Measurements from ENCODE around the gene PRKCB. TPM values are rescaled to one million over a fixed set of nuclear protein-coding genes. Genes with fewer than 3 reads are reported as not detected.

PRKCB gene
- total RNA-seq, 1 donor from 2014 or later, result not detected

DNA sequence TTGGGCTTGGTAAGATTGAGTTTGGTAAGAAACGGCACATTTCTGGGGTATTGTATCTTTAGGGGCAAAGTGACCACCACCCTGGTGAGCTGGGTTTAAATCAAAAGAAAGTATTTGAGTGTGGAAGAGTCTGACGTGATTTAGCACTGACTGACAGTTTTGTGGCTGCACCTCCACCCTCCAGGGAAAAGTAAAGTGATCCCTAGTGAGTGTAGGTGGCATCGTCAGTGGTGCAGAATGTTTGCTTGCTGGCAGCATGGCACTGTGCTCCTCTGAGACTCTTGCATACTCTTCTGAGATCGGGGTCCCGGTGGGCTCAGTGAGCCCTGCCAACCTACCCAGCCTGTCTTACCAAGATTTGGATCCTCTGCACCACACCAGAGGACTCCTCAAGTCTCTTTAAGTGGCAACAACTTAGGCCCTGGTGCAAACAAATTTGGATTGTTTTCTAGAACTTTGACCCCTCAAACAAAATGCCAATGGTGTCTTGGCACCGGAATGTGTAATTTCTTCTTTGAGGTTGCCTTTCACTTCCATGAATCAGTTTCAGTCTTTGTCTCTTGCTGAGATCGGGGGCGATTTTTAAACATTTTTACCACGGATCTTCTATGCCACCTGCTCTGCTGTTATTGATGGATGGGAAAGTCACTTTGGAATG is 2.8 kb downstream of the PRKCB start:
- DNase-seq (ENCODE audit: extremely low spot score, unreplicated experiment), result no peak
- TF ChIP-seq, protein P1, sequence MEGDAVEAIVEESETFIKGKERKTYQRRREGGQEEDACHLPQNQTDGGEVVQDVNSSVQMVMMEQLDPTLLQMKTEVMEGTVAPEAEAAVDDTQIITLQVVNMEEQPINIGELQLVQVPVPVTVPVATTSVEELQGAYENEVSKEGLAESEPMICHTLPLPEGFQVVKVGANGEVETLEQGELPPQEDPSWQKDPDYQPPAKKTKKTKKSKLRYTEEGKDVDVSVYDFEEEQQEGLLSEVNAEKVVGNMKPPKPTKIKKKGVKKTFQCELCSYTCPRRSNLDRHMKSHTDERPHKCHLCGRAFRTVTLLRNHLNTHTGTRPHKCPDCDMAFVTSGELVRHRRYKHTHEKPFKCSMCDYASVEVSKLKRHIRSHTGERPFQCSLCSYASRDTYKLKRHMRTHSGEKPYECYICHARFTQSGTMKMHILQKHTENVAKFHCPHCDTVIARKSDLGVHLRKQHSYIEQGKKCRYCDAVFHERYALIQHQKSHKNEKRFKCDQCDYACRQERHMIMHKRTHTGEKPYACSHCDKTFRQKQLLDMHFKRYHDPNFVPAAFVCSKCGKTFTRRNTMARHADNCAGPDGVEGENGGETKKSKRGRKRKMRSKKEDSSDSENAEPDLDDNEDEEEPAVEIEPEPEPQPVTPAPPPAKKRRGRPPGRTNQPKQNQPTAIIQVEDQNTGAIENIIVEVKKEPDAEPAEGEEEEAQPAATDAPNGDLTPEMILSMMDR (IDR thresholded peaks at IDR 0.05), result no peak
- Mint-ChIP-seq H3K4me3 (ENCODE audit: unreplicated experiment) (no peak overlapping the region), H3K9me3 (ENCODE audit: unreplicated experiment) (no peaks in the 10 kb centered on the region), H3K27ac (ENCODE audit: unreplicated experiment) (no peak overlapping the region), H3K27me3 (ENCODE audit: unreplicated experiment) (peaks cover 57% of the 10 kb centered on the region), H3K4me1 (ENCODE audit: unreplicated experiment) (peaks cover 10% of the 10 kb centered on the region), H3K36me3 (ENCODE audit: unreplicated experiment) (no peaks in the 10 kb centered on the region)

DNA sequence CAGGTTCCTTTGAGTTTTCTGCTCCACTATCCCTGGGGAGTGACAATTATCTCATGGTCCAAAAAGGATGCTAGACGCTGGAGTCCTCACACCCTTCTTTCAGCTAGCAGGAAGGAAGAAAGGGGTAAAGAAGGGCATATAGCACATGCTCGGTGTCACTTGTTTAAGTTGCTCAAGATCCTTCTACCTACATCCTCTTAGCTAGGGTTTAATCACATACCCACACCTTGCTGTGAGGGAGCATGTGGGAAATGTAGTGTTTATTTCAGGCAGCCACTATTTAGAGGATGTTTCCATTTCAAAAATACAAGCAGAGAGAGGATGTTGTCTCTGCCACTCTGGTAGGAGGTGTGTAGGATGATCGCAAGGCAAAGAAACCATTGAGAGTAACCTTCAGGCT is 4.5 kb downstream of the PRKCB start:
- H3K27me3 Mint-ChIP-seq (ENCODE audit: unreplicated experiment), result peaks cover 41% of the 10 kb centered on the region
- TF ChIP-seq, protein P1 (IDR thresholded peaks at IDR 0.05), result no peak
- H3K9me3 Mint-ChIP-seq (ENCODE audit: unreplicated experiment), result no peaks in the 10 kb centered on the region

DNA sequence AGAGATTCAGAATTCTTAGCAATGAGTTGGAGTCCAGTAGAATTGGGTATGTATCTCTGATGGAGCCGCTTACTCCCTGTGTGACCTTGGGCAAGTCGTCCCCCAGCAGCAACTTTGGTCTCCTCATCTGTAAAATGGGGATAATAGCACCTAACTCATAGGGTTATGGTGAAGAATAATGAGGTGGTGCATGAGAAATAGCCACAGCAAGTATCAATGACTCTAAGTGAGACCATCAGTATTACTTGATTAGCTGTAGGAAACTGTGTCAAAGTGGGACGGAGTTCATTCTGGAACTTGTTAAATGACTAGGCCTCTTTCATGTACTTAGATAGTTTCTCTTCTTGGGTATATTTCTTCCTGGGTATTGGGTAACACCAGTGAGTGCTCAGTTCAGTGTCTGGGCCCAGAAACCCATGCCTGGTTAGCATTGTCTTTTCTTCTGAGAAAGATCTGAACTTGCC is 6.4 kb downstream of the PRKCB start:
- TF ChIP-seq, protein P1 (IDR thresholded peaks at IDR 0.05), result no peak
- DNase-seq (ENCODE audit: extremely low spot score, unreplicated experiment), result no peak
- Mint-ChIP-seq H3K4me3 (ENCODE audit: unreplicated experiment) (no peak overlapping the region), H3K27ac (ENCODE audit: unreplicated experiment) (no peak overlapping the region), H3K4me1 (ENCODE audit: unreplicated experiment) (no peaks in the 10 kb centered on the region), H3K9me3 (ENCODE audit: unreplicated experiment) (no peaks in the 10 kb centered on the region), H3K27me3 (ENCODE audit: unreplicated experiment) (peaks cover 33% of the 10 kb centered on the region), H3K36me3 (ENCODE audit: unreplicated experiment) (no peaks in the 10 kb centered on the region)

More for the DNA sequence above, 4.5 kb downstream of the PRKCB start:
- peaks cover 5% of the 10 kb centered on the region for H3K4me1 Mint-ChIP-seq (ENCODE audit: unreplicated experiment)
- H3K4me3 Mint-ChIP-seq (ENCODE audit: unreplicated experiment), result no peak overlapping the region
- H3K36me3 Mint-ChIP-seq (ENCODE audit: unreplicated experiment), result no peaks in the 10 kb centered on the region
- H3K27ac Mint-ChIP-seq (ENCODE audit: unreplicated experiment), result no peak overlapping the region
- DNase-seq (ENCODE audit: extremely low spot score, unreplicated experiment), result no peak

DNA sequence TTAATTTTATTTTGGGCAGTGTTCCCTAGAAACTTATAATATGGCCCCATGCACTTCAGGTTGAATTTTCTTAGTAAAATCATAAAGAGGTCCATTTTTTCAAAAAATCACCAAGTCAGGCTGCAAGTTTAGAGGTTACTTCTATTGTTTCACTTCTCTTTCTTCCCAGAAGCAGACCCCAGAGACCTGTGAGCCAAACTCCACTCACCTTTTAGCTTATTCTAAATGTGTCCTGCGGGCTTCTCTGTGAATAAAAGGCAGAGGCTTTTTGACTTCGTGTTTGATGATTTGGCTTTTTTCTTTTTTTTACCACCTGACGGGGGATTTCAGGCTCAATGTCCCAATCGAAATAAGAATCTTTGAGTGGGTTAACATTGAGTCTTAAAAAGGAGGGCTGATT is 7.4 kb downstream of the PRKCB start:
- no peak overlapping the region for H3K4me3 Mint-ChIP-seq (ENCODE audit: unreplicated experiment)
- no peak overlapping the region for H3K27ac Mint-ChIP-seq (ENCODE audit: unreplicated experiment)
- H3K4me1 Mint-ChIP-seq (ENCODE audit: unreplicated experiment), result no peaks in the 10 kb centered on the region
- TF ChIP-seq, protein P1 (IDR thresholded peaks at IDR 0.05), result no peak
- no peak for DNase-seq (ENCODE audit: extremely low spot score, unreplicated experiment)
- H3K36me3 Mint-ChIP-seq (ENCODE audit: unreplicated experiment), result no peaks in the 10 kb centered on the region
- no peaks in the 10 kb centered on the region for H3K9me3 Mint-ChIP-seq (ENCODE audit: unreplicated experiment)
- H3K27me3 Mint-ChIP-seq (ENCODE audit: unreplicated experiment), result peaks cover 24% of the 10 kb centered on the region

GRCh38 chr16:23847251-23847650 is 11.5 kb downstream of the PRKCB start:
- TF ChIP-seq, protein P1 (IDR thresholded peaks at IDR 0.05), result no peak
- Mint-ChIP-seq H3K9me3 (ENCODE audit: unreplicated experiment) (no peaks in the 10 kb centered on the region), H3K27me3 (ENCODE audit: unreplicated experiment) (peaks cover 3% of the 10 kb centered on the region), H3K27ac (ENCODE audit: unreplicated experiment) (no peak overlapping the region), H3K4me1 (ENCODE audit: unreplicated experiment) (no peaks in the 10 kb centered on the region), H3K36me3 (ENCODE audit: unreplicated experiment) (no peaks in the 10 kb centered on the region), H3K4me3 (ENCODE audit: unreplicated experiment) (no peak overlapping the region)
- no peak for DNase-seq (ENCODE audit: extremely low spot score, unreplicated experiment)
